Stimulated activated CD8-positive, alpha-beta memory T cell treated with anti-CD3 and anti-CD28 coated beads, Interleukin-7, amount 100 ng/mL, for 1 hour (primary cell): Measurements from ENCODE around the gene MYO16.

Experiments used
- DNase-seq, 2 donors: peaks; one replicate each; pipeline ENCODE4 v3.0.0-alpha.2; 2020; ENCODE audit warnings: low read depth in 2 of 2

Gene MYO16

GRCh38 chr13:108797354-108797753, 167.9 kb downstream of the MYO16 start:
- DNase-seq, result no peak

- no peak for DNase-seq
Observed at GRCh38 chr13:108807841-108808240, 178.4 kb downstream of the MYO16 start.

GRCh38 chr13:108812165-108812564, 182.8 kb downstream of the MYO16 start:
- no peak for DNase-seq

GRCh38 chr13:108812661-108813060, 183.2 kb downstream of the MYO16 start:
- DNase-seq, result no peak

- DNase-seq, result no peak
Observed at GRCh38 chr13:108813587-108814170, 184.3 kb downstream of the MYO16 start.

- DNase-seq, result no peak
Observed at GRCh38 chr13:108816375-108816774, 187.0 kb downstream of the MYO16 start.

- no peak for DNase-seq
Observed at GRCh38 chr13:108827646-108828045, 198.2 kb downstream of the MYO16 start.

GRCh38 chr13:108828086-108828815, 198.8 kb downstream of the MYO16 start:
- DNase-seq, result no peak

GRCh38 chr13:108830916-108831315, 201.5 kb downstream of the MYO16 start:
- no peak for DNase-seq

GRCh38 chr13:108833531-108833930, 204.1 kb downstream of the MYO16 start:
- DNase-seq, result no peak

GRCh38 chr13:108834193-108834592, 204.8 kb downstream of the MYO16 start:
- DNase-seq, result no peak

GRCh38 chr13:108835083-108835482, 205.7 kb downstream of the MYO16 start:
- no peak for DNase-seq

- DNase-seq, result no peak
Observed at GRCh38 chr13:108850691-108851090, 221.3 kb downstream of the MYO16 start.

GRCh38 chr13:108851660-108852059, 222.2 kb downstream of the MYO16 start:
- DNase-seq, result no peak

- no peak for DNase-seq
Observed at GRCh38 chr13:108853031-108853430, 223.6 kb downstream of the MYO16 start.

- no peak for DNase-seq
Observed at GRCh38 chr13:108855737-108856387, 226.5 kb downstream of the MYO16 start.

GRCh38 chr13:108858676-108859075, 229.3 kb downstream of the MYO16 start:
- DNase-seq, result no peak

GRCh38 chr13:108859197-108860012, 230.0 kb downstream of the MYO16 start:
- DNase-seq, result no peak

GRCh38 chr13:108860418-108860817, 231.0 kb downstream of the MYO16 start:
- no peak for DNase-seq

- DNase-seq, result no peak
Observed at GRCh38 chr13:108877300-108877699, 247.9 kb downstream of the MYO16 start.

- DNase-seq, result no peak
Observed at GRCh38 chr13:108878732-108879131, 249.3 kb downstream of the MYO16 start.

GRCh38 chr13:108889324-108889984, 260.0 kb downstream of the MYO16 start:
- DNase-seq, result no peak
